Measurements from ENCODE around the gene SMURF2.
"Not testable (repeated sequence)": the region's sequence is repeated elsewhere in the genome, so short reads cannot be mapped to it uniquely, and the experiment has no call there.

The SMURF2 gene

GRCh38 chr17:64596439-64596838 lies 65.7 kb downstream of the SMURF2 start:
- DNase-seq (ENCODE audit: low read depth) = no peak

- DNase-seq (ENCODE audit: low read depth) = no peak
These were observed 70.2 kb downstream of the SMURF2 start for GRCh38 chr17:64591944-64592343.

- DNase-seq (ENCODE audit: low read depth) = no peak
These were observed 77.0 kb downstream of the SMURF2 start for GRCh38 chr17:64585146-64585545.

GRCh38 chr17:64583038-64583437 lies 79.1 kb downstream of the SMURF2 start:
- no peak for DNase-seq (ENCODE audit: low read depth)

- DNase-seq (ENCODE audit: low read depth) = no peak
These were observed 81.5 kb downstream of the SMURF2 start for GRCh38 chr17:64580384-64581315.

GRCh38 chr17:64579917-64580316 lies 82.2 kb downstream of the SMURF2 start:
- DNase-seq (ENCODE audit: low read depth) = no peak

- not testable (repeated sequence) for DNase-seq (ENCODE audit: low read depth)
These were observed 85.1 kb downstream of the SMURF2 start for GRCh38 chr17:64577025-64577424.

GRCh38 chr17:64575431-64575830 lies 86.7 kb downstream of the SMURF2 start:
- DNase-seq (ENCODE audit: low read depth) = no peak

- DNase-seq (ENCODE audit: low read depth) = no peak
These were observed 87.5 kb downstream of the SMURF2 start for GRCh38 chr17:64574646-64575045.

- no peak for DNase-seq (ENCODE audit: low read depth)
These were observed 88.9 kb downstream of the SMURF2 start for GRCh38 chr17:64573214-64573613.

GRCh38 chr17:64572682-64573154 lies 89.4 kb downstream of the SMURF2 start:
- no peak for DNase-seq (ENCODE audit: low read depth)

- DNase-seq (ENCODE audit: low read depth) = no peak
These were observed 90.4 kb downstream of the SMURF2 start for GRCh38 chr17:64571746-64572145.

GRCh38 chr17:64565563-64565962 lies 96.5 kb downstream of the SMURF2 start:
- DNase-seq (ENCODE audit: low read depth) = no peak

- no peak for DNase-seq (ENCODE audit: low read depth)
These were observed 98.0 kb downstream of the SMURF2 start for GRCh38 chr17:64564098-64564497.

GRCh38 chr17:64555281-64555680 lies 106.8 kb downstream of the SMURF2 start:
- DNase-seq (ENCODE audit: low read depth) = no peak

GRCh38 chr17:64554028-64554637 lies 108.0 kb downstream of the SMURF2 start:
- DNase-seq (ENCODE audit: low read depth) = no peak

GRCh38 chr17:64551461-64551860 lies 110.6 kb downstream of the SMURF2 start:
- DNase-seq (ENCODE audit: low read depth) = no peak

- DNase-seq (ENCODE audit: low read depth) = no peak
These were observed 114.8 kb downstream of the SMURF2 start for GRCh38 chr17:64547319-64547718.

GRCh38 chr17:64546716-64547115 lies 115.4 kb downstream of the SMURF2 start:
- no peak for DNase-seq (ENCODE audit: low read depth)

GRCh38 chr17:64544742-64545141 lies 117.4 kb downstream of the SMURF2 start:
- no peak for DNase-seq (ENCODE audit: low read depth)

GRCh38 chr17:64540118-64540776 lies 121.9 kb downstream of the SMURF2 start:
- DNase-seq (ENCODE audit: low read depth) = no peak

GRCh38 chr17:64538508-64539130 lies 123.5 kb downstream of the SMURF2 start:
- no peak for DNase-seq (ENCODE audit: low read depth)
